NCI-H82 treated with DMSO at 0.1 percent for 48 hours (cell line): ENCODE results near the gene QSOX1.

Source experiments
- DNase-seq: peaks from one replicate; lab custom pipeline; 2025; ENCODE audit not compliant: unreplicated experiment; lab: John Stamatoyannopoulos, UW

Gene QSOX1

DNA sequence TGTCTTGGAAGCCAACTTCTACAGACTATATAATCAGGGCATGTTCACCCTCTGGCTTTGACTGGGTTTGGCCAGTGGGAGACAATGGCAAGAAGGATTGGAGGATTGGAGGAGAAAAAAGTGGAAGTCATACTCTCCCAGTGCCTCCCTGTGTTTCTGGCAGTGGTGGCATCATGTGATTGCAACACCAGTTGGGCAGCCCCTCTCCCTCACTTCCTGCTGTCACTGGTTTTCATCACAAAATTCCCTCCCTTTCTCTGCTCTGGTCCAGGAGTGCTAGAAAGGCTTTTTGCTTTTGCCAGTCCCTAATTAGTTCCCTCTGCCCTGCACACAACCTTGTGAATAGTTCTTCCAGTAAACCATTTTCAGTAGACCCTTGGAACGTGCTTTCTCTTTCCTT, 3.7 kb upstream of the QSOX1 start:
- DNase-seq, result no peak

- DNase-seq, result no peak
Measured at GRCh38 chr1:180151508-180151907, 3.2 kb upstream of the QSOX1 start.

- no peak for DNase-seq
Measured at GRCh38 chr1:180152588-180152987, 2.1 kb upstream of the QSOX1 start.

GRCh38 chr1:180153032-180153431, 1.6 kb upstream of the QSOX1 start:
- no peak for DNase-seq

GRCh38 chr1:180154003-180154324, 705 bp upstream of the QSOX1 start:
- no peak for DNase-seq

DNA sequence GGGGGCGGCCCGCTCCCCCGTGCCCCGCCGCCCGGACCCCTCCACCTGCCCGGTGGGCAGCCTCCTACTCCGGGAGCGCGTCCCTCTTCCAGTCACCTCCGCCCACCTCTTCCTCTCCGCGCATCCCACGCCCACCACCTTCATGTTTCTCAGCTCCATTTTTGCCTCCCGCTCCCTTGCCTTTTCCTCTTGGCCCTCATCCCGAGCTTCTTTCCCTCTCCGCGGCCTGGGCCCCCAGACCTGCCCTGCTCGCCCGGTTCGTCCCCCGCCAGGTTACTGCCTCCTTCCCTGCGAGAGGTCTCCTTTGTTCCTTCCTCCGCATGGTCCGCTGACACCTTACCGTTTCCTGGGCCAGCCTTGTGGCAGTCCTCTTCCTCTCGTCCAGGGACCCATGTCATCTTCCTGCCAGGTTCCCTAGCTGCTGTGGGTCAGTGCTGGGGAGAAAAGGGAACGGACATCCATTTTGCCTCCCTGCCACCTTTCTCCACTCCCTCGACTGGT, 563 bp downstream of the QSOX1 start:
- no peak for DNase-seq

GRCh38 chr1:180156201-180156600, 1.5 kb downstream of the QSOX1 start:
- no peak for DNase-seq

- no peak for DNase-seq
Measured at GRCh38 chr1:180156631-180157091, 2.0 kb downstream of the QSOX1 start.

GRCh38 chr1:180157108-180157507, 2.4 kb downstream of the QSOX1 start:
- DNase-seq, result no peak

DNA sequence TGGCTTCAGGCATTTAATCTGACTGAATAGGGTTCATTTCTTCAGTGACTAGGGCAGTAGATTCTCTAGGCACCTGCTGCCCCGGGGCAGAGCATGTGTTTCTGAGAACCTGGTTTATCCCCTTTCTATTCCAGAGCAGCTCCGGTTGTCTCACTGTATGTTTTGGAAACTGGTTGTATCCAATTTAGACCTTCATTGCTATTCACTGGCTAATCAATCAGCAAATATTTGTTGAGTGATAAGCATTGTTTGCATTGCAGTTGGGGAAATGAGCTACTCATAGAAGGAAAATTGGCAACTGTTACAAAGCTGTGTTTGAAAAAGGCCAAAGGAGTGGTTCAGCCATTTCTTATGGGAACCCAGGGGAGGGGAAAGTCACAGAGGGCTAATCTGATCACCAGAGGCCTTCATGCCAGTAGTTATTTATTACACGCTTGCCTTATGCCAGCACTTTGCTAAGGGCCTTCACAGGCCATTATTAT, 2.9 kb downstream of the QSOX1 start:
- no peak for DNase-seq

DNA sequence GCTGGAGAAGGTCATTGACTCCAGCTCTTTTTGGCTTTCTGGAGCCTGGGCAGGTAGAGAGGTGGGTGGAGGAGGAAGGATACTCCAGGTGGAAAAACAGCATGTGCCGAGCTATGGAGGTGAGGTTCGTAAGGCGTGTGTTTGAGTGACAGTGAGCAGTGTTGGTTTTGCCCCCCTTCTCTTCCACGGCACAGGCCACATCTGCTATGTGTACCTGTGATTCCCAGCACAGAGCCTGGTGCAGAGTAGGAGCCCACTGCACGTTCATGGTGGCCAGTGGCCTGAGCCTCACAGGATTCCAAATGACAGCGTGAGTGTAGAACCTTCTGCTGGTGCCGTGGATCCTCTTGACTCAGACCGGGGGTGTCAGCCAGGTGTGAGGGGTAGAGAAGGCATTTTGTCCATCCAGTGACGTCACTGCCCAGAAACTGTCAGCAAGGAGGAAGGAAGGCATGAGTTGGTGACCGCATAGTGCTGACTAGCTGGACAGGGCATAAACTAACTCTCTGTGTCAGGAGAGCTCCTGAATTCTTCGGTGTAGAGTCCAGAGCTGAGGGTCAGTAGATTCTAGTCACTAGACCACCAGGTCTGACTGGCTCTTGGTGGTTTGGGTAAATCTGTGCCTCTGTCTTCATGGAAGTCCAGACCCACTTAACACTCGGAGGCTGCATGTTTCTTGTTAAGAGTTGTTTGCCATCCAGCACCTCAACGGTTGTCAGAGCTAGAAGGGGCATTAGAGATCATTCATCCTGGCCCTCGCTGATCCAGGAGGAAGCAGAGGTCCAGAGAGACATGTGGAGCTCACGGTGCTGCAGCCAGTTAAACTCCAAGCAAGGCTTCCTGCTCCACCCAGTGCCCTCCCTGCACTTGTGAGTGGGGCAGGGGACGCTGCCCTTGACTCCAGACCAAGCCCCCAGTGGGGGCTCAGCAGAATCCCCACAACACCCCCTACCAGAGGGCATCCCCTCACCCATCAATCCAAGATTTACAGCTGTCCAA, 3.8 kb downstream of the QSOX1 start:
- no peak for DNase-seq

DNA sequence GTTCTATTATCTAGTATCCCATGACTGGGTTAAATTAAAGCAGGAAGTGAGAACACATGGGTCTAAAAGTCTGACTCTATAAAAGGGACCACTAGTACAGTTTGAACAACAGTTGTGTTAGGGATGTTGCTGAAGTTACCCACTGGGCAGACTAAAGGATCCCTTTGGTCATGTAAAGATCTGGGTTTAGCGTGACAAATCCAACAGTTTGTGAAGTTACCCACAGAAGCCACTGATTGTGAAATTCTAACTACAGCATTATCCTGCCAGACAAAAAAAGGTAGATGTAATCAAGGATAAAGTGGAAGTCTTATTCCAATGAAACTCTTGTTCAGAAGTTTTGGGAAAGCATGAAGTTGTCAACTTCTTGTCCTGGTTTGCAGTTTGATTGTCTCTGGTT, 5.7 kb downstream of the QSOX1 start:
- DNase-seq, result no peak

DNA sequence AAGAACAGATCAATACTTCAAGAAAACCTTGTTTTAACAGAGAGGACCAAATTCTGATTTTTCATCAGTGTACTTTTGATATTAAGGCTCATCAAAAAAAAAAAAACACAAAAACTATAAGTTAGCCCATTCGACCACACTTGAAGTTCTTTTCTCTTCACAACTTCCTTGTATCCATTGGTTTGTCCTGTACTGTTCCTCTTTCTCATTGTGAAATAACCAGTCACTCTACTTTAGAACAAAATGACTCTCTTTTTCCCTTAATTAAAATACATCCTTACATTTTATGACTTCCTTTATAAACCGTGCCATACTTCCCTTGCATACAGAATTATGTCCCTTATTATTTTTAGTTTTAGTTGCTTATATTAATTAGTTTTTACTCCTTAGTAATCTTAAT, 8.4 kb downstream of the QSOX1 start:
- no peak for DNase-seq

DNA sequence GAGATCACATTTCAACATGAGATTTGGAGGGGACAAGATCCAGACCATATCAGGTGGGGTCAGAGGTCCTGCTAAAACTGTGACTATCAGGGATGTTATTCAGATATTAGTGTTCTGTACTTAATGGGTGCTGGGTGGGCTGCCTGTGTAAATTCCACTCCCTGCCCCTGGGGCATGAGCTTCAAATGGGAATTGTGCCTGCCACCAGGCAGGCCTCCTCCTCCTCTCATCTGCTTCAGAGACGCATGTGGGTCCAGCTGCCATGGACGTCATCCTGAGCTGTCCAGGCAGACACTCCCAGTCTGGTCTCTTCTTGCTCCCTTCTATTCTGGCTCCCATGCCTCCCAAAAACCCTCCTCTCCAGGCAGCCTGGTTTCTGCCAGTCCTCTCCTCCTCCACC, 10.4 kb downstream of the QSOX1 start:
- DNase-seq, result no peak

DNA sequence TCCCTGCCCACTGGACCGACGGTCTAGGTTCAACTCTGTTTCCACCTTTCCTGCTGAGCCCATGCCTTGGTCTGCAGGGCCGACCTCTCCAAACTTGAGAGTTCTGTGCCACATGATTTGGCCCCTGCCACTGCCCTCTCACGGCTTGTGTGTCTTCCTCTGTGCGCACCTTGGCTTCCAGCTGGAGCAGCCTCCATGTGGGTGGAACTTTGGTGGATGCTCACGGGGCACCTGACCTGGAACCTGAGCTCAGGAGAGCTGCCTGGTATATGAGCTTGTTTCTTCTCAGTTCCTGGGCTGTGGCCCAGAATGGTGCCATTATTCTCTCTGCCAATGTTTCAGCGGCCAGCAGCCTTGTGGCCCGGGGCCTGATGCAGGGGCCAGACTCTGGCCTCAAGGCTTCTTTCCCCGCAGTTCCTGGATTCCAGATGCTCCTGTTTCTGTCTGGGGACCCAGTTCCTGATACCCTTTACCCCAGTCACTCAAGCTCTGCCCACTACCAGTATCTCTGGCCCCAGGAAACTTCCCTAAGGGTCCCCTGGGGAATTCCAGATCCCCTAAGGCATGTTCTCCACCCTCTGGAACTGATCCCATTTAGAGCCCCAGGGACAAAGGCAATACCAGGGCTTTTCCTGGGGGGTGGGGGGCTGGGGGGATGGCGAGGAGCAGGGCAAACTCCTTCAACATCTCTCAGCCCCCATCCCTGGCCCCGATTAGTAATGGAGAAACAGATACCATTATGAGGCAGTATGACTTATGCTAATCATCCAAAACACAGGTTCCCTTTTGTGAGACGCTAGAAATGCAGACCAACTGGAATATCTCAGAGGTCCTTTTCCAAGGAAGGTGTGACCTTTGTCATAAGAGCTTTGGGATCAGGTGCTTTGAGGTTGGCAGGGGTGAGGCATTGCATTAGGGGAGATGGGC, 11.1 kb downstream of the QSOX1 start:
- DNase-seq, result peak; percentile 16

- no peak for DNase-seq
Measured at GRCh38 chr1:180166436-180166800, 11.7 kb downstream of the QSOX1 start.

DNA sequence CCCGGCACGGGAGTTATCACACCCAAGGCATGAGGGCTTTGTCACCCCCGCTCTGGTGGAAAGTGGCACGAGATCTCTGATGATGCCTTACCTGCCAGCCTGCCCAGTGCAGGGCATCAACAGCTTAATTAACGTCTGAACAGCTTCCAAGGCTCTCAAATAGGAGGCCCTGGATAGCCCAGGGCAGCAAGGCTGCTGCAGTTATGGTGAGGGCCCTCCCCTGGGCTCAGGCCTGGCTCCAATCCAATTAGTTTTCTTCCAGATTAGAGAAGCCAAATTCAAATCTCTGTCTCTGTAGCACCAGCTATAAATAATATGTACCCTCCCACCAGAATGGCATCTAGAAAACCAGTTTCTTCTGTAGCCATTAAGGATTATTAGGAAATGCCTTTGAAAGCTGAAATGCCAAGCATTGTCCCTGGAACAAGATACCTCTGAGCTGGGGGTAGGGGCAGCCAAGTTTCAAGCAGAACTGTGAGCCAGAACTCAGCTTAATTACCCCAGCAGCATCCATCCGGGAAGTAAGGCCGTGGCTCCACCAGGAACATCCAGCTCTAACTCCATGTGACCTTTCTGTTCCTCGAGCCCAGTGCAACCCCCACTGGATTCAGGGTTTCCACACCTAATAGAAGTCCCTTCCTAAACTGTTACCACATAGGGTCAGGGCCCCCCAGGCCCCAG, 12.5 kb downstream of the QSOX1 start:
- peak; percentile 84 for DNase-seq

- no peak for DNase-seq
Measured at GRCh38 chr1:180167721-180168467, 13.2 kb downstream of the QSOX1 start.

DNA sequence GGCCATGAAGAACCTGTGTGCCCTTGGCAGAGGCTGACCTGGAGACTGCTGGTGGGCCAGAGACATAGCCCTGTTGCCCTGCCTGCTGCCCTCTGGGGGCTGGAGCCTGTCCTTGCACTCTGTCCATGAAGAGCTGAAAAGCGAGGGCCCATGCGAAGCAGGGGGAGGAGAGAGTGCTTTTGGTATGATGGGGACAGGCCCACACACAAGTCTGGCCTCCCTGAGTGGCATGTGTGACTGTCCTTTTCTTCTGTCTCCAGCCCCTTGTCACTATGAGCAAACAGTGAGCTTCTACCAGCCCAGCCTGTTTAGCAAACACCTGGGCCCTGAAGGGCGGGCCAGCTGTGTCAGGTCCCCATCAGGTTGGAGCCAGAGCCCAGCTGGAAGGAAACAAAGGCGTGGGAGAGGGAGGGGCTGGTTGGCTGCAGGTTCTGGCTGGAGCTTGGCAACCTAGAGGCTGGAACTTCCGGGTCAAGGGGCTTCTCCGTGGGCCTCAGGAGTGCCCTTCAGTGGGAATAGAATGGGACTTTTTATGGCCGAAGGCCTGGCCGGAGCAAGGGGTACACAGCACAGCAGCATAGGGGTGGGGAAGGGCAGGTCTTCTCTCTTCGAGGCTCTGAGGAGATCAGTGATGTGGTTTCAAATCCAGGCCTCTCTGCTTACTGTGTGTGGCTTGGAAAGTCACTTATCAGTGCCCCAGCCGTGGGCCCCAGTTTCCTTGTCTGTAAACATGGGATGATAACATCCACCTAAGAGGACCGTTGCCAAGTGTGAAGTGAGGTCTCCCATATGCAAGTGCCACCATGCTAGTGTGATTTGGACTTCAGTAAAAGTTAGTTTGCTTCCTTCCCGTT, 14.3 kb downstream of the QSOX1 start:
- no peak for DNase-seq
